ENCODE data around the gene ZBTB7C. TPM values are rescaled to one million over a fixed set of nuclear protein-coding genes. Genes with fewer than 3 reads are reported as not detected.

The ZBTB7C gene
- total and polyA plus RNA-seq, 4 donors = 3.2 to 10.9 (median 3.7) TPM

DNA sequence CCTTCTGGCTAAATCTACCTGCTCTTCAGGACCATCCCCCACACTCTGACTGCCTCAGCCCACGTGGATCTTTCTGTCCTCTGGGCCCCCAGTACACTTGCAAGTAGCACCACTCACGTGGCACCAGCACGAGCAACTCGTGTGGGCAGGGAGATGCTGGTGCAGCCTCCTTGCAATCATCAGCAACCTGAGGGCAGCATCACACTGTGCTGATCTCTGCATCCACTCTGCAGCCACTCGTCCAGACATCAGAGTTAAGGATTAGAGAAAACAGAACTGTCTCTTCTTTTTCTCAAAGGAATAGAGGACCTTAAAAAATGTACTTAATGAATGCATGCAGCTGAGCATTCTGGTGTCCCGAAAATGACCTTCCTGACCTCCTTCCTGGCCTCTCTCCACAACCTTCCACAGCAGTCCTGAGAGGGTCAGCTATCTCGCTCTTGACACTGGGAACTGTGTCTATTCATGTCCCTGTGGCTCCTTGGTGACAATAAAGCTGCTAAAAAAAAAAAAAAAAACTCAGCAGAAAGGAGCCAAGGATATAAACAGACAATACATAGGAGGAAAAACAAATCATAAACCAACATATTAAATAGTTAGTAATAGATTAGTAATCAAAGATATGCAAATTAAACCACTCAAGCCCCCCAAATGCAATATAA lies 145.9 kb downstream of the ZBTB7C start:
- H3K27me3 ChIP-seq (ENCODE audit: control insufficient read depth in 3 of 3, insufficient read depth in 3 of 3, low read length in 2 of 3) = no peaks in the 10 kb centered on the region
- H3K4me3 ChIP-seq = no peak overlapping the region
- no peak overlapping the region for H3K9ac ChIP-seq (ENCODE audit: insufficient read depth in 1 of 2, low read length in 2 of 2)
- H3K27ac ChIP-seq (ENCODE audit: low read depth in 1 of 2, low read length in 1 of 2) = no peak overlapping the region
- 73 to 78% methylated on average over 7 of the region's 7 CpGs for WGBS, 2 donors
- TF ChIP-seq, protein P1, sequence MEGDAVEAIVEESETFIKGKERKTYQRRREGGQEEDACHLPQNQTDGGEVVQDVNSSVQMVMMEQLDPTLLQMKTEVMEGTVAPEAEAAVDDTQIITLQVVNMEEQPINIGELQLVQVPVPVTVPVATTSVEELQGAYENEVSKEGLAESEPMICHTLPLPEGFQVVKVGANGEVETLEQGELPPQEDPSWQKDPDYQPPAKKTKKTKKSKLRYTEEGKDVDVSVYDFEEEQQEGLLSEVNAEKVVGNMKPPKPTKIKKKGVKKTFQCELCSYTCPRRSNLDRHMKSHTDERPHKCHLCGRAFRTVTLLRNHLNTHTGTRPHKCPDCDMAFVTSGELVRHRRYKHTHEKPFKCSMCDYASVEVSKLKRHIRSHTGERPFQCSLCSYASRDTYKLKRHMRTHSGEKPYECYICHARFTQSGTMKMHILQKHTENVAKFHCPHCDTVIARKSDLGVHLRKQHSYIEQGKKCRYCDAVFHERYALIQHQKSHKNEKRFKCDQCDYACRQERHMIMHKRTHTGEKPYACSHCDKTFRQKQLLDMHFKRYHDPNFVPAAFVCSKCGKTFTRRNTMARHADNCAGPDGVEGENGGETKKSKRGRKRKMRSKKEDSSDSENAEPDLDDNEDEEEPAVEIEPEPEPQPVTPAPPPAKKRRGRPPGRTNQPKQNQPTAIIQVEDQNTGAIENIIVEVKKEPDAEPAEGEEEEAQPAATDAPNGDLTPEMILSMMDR (IDR thresholded peaks at IDR 0.05; ENCODE audit: control extremely low read depth, extremely low read depth) = no peak
- ATAC-seq (ENCODE audit: insufficient read depth, low FRiP score) (no peak), DNase-seq (no peak)
- no peaks in the 10 kb centered on the region for H3K9me3 ChIP-seq (ENCODE audit: control insufficient read depth in 4 of 4, insufficient read depth in 3 of 4, low read length in 3 of 4)
- H3K36me3 ChIP-seq (ENCODE audit: control insufficient read depth in 4 of 4, insufficient read depth in 4 of 4, low read length in 4 of 4) = no peaks in the 10 kb centered on the region
- H3K4me1 ChIP-seq (ENCODE audit: control insufficient read depth in 5 of 5, insufficient read depth in 5 of 5, low read length in 5 of 5) = no peaks in the 10 kb centered on the region

DNA sequence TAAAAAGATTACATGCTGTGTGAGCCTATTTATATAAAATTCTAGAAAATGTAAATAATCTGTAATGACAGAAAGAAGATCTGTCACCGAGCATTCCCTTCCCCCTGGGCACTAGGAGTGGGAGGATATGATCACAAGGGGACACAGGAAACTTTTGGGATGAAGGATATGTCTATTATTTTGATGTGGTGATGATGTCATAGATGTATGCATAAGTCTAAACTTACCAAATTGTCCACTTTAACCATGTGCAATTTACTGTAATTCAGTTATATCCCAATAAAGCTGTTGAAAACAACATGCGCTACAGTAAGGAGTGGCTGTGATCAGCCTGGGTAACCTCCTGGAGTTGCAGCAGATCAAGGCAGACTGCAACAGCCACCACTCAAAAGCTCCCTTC lies 148.9 kb downstream of the ZBTB7C start:
- H3K9ac ChIP-seq (ENCODE audit: insufficient read depth in 1 of 2, low read length in 2 of 2) = no peak overlapping the region
- H3K9me3 ChIP-seq (ENCODE audit: control insufficient read depth in 4 of 4, insufficient read depth in 3 of 4, low read length in 3 of 4) = no peaks in the 10 kb centered on the region
- H3K27ac ChIP-seq (ENCODE audit: low read depth in 1 of 2, low read length in 1 of 2) = no peak overlapping the region
- H3K36me3 ChIP-seq (ENCODE audit: control insufficient read depth in 4 of 4, insufficient read depth in 4 of 4, low read length in 4 of 4) = no peaks in the 10 kb centered on the region
- no peak for DNase-seq
- no peak overlapping the region for H3K4me3 ChIP-seq
- TF ChIP-seq, protein P1 (IDR thresholded peaks at IDR 0.05; ENCODE audit: control extremely low read depth, extremely low read depth) = no peak
- 89 to 90% methylated on average over 2 of the region's 2 CpGs for WGBS, 2 donors
- no peak for ATAC-seq (ENCODE audit: insufficient read depth, low FRiP score)
- no peaks in the 10 kb centered on the region for H3K27me3 ChIP-seq (ENCODE audit: control insufficient read depth in 3 of 3, insufficient read depth in 3 of 3, low read length in 2 of 3)
- no peaks in the 10 kb centered on the region for H3K4me1 ChIP-seq (ENCODE audit: control insufficient read depth in 5 of 5, insufficient read depth in 5 of 5, low read length in 5 of 5)

DNA sequence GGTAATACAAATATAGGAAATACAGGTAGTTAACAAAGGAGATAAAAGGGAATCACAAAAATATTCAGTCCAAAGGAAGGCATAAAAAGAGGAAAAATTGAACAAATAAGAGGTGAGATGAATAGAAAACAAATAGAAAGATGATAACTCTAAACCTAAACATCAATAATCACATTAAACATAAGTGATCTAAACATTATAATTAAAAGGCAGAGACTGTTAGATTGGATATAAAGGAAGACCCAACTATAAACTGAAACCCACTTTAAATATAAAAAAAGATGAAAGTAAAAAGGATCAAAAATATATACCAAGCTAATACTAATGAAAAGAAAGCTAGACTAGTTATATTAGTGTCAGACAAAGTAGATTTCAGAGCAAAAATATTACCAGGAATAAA lies 152.3 kb downstream of the ZBTB7C start:
- H3K27ac ChIP-seq (ENCODE audit: low read depth in 1 of 2, low read length in 1 of 2) = no peak overlapping the region
- TF ChIP-seq, protein P1 (IDR thresholded peaks at IDR 0.05; ENCODE audit: control extremely low read depth, extremely low read depth) = no peak
- H3K4me1 ChIP-seq (ENCODE audit: control insufficient read depth in 5 of 5, insufficient read depth in 5 of 5, low read length in 5 of 5) = no peaks in the 10 kb centered on the region
- H3K27me3 ChIP-seq (ENCODE audit: control insufficient read depth in 3 of 3, insufficient read depth in 3 of 3, low read length in 2 of 3) = no peaks in the 10 kb centered on the region
- no peaks in the 10 kb centered on the region for H3K36me3 ChIP-seq (ENCODE audit: control insufficient read depth in 4 of 4, insufficient read depth in 4 of 4, low read length in 4 of 4)
- no peak for DNase-seq
- no peak overlapping the region for H3K4me3 ChIP-seq
- ATAC-seq (ENCODE audit: insufficient read depth, low FRiP score) = no peak
- peaks cover 0 to 2% (median 0%) of the 10 kb centered on the region in 4 donors for H3K9me3 ChIP-seq (ENCODE audit: control insufficient read depth in 4 of 4, insufficient read depth in 3 of 4, low read length in 3 of 4)
- no peak overlapping the region for H3K9ac ChIP-seq (ENCODE audit: insufficient read depth in 1 of 2, low read length in 2 of 2)

All from lung (tissue), 12 donors.